Measurements from ENCODE around the gene NLN. TPM values are rescaled to one million over a fixed set of nuclear protein-coding genes. Genes with fewer than 3 reads are reported as not detected.

NLN gene
- total RNA-seq, 1 experiment from 2014 or later = 42.1 TPM

- BruUV-seq (replicated peaks) = no TSS peak
- Mint-ChIP-seq H3K9me3 (ENCODE audit: unreplicated experiment) (no peaks in the 10 kb centered on the region), H3K27me3 (ENCODE audit: insufficient read depth, unreplicated experiment) (no peaks in the 10 kb centered on the region), H3K36me3 (ENCODE audit: insufficient read depth, unreplicated experiment) (peaks cover 9% of the 10 kb centered on the region), H3K4me1 (ENCODE audit: insufficient read depth, unreplicated experiment) (no peaks in the 10 kb centered on the region), H3K4me3 (ENCODE audit: unreplicated experiment) (no peak overlapping the region), H3K27ac (ENCODE audit: low read depth, unreplicated experiment) (no peak overlapping the region)
- intact Hi-C loops (cut with micrococcal nuclease) = no loop called here
- ChIA-PET POLR2A (interaction anchor here (0.8 kb wide), 1 partner anchor 129 kb away, joined by 3 read pairs; the partner anchor contains the start of gene ERBIN), CTCF (interaction anchor here (0.7 kb wide), 1 partner anchor 365 kb away, joined by 3 read pairs; no protein-coding TSS in a partner anchor)
- no peak for DNase-seq (ENCODE audit: unreplicated experiment)
- TF ChIP-seq, protein P1, sequence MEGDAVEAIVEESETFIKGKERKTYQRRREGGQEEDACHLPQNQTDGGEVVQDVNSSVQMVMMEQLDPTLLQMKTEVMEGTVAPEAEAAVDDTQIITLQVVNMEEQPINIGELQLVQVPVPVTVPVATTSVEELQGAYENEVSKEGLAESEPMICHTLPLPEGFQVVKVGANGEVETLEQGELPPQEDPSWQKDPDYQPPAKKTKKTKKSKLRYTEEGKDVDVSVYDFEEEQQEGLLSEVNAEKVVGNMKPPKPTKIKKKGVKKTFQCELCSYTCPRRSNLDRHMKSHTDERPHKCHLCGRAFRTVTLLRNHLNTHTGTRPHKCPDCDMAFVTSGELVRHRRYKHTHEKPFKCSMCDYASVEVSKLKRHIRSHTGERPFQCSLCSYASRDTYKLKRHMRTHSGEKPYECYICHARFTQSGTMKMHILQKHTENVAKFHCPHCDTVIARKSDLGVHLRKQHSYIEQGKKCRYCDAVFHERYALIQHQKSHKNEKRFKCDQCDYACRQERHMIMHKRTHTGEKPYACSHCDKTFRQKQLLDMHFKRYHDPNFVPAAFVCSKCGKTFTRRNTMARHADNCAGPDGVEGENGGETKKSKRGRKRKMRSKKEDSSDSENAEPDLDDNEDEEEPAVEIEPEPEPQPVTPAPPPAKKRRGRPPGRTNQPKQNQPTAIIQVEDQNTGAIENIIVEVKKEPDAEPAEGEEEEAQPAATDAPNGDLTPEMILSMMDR (IDR thresholded peaks at IDR 0.05; ENCODE audit: unreplicated experiment) = no peak
Observed at GRCh38 chr5:65796751-65797316, 74.8 kb downstream of the NLN start.

- no peak for DNase-seq (ENCODE audit: unreplicated experiment)
- Mint-ChIP-seq H3K27me3 (ENCODE audit: insufficient read depth, unreplicated experiment) (no peaks in the 10 kb centered on the region), H3K9me3 (ENCODE audit: unreplicated experiment) (no peaks in the 10 kb centered on the region), H3K36me3 (ENCODE audit: insufficient read depth, unreplicated experiment) (peaks cover 9% of the 10 kb centered on the region), H3K4me3 (ENCODE audit: unreplicated experiment) (no peak overlapping the region), H3K4me1 (ENCODE audit: insufficient read depth, unreplicated experiment) (no peaks in the 10 kb centered on the region), H3K27ac (ENCODE audit: low read depth, unreplicated experiment) (no peak overlapping the region)
- BruUV-seq (replicated peaks) = no TSS peak
- intact Hi-C loops (cut with micrococcal nuclease) = no loop called here
- ChIA-PET CTCF (no interaction called here), POLR2A (interaction anchor here (0.8 kb wide), 1 partner anchor 129 kb away, joined by 3 read pairs; the partner anchor contains the start of gene ERBIN)
- TF ChIP-seq, protein P1 (IDR thresholded peaks at IDR 0.05; ENCODE audit: unreplicated experiment) = no peak
Observed at GRCh38 chr5:65797481-65797880, 75.5 kb downstream of the NLN start.

- H3K27me3 Mint-ChIP-seq (ENCODE audit: insufficient read depth, unreplicated experiment) = no peaks in the 10 kb centered on the region
- no peaks in the 10 kb centered on the region for H3K4me1 Mint-ChIP-seq (ENCODE audit: insufficient read depth, unreplicated experiment)
- H3K36me3 Mint-ChIP-seq (ENCODE audit: insufficient read depth, unreplicated experiment) = no peaks in the 10 kb centered on the region
- ChIA-PET POLR2A (no interaction called here), CTCF (interaction anchor here (1.1 kb wide), 1 partner anchor 20 kb away, joined by 3 read pairs; no protein-coding TSS in a partner anchor)
- no peak for DNase-seq (ENCODE audit: unreplicated experiment)
- intact Hi-C loops (cut with micrococcal nuclease) = no loop called here
- BruUV-seq (replicated peaks) = no TSS peak
- H3K9me3 Mint-ChIP-seq (ENCODE audit: unreplicated experiment) = no peaks in the 10 kb centered on the region
- H3K4me3 Mint-ChIP-seq (ENCODE audit: unreplicated experiment) = no peak overlapping the region
- no peak overlapping the region for H3K27ac Mint-ChIP-seq (ENCODE audit: low read depth, unreplicated experiment)
- TF ChIP-seq, protein P1 (IDR thresholded peaks at IDR 0.05; ENCODE audit: unreplicated experiment) = no peak
Observed at GRCh38 chr5:65799857-65800256, 77.9 kb downstream of the NLN start.

DNA sequence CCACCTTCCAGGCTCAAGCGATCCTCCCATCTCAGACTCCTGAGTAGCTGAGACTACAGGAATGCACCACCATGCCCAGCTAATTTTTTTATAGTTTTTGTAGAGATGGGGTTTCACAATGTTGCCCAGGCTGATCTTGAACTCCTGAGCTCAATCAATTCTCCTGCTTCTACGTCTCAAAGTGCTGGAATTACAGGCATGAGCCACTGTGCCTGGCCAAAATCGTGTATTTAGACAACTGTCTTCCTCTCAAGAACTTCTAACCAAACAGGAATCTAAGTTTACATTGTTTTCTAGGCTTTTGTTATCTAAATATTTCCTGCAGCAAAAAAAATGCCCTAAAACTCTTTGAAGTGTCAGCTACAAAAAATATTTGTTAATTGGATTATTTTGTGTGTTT, 78.8 kb downstream of the NLN start:
- Mint-ChIP-seq H3K4me3 (ENCODE audit: unreplicated experiment) (no peak overlapping the region), H3K27me3 (ENCODE audit: insufficient read depth, unreplicated experiment) (no peaks in the 10 kb centered on the region), H3K4me1 (ENCODE audit: insufficient read depth, unreplicated experiment) (no peaks in the 10 kb centered on the region), H3K9me3 (ENCODE audit: unreplicated experiment) (no peaks in the 10 kb centered on the region), H3K36me3 (ENCODE audit: insufficient read depth, unreplicated experiment) (no peaks in the 10 kb centered on the region), H3K27ac (ENCODE audit: low read depth, unreplicated experiment) (no peak overlapping the region)
- POLR2A ChIA-PET = interaction anchor here (0.6 kb wide), 2 partner anchors 19 to 1955 kb away, joined by 3 read pairs; no protein-coding TSS in a partner anchor
- no TSS peak for BruUV-seq (replicated peaks)
- CTCF ChIA-PET = interaction anchor here (1.0 to 1.1 kb wide), 2 partner anchors 11 to 19 kb away, joined by 3 to 4 read pairs; no protein-coding TSS in a partner anchor
- TF ChIP-seq, protein P1 (IDR thresholded peaks at IDR 0.05; ENCODE audit: unreplicated experiment) = no peak
- intact Hi-C loops (cut with micrococcal nuclease) = no loop called here
- no peak for DNase-seq (ENCODE audit: unreplicated experiment)

All from MCF 10A (cell line).